HuH-7 (cell line): Measurements from ENCODE around the gene GDPD5.
A peak's percentile ranks its signal among the peaks of the same experiment; 100 is the strongest.

Experiments used
- DNase-seq: peaks from one replicate; pipeline ENCODE4 v3.0.0; 2011; ENCODE audit warnings: low spot score

Gene GDPD5

GRCh38 chr11:75525433-75526191, at the start of gene GDPD5:
Gene GDPD5, minus strand, starts transcription at chr11:75525941. Its CDS starts 48,206 bp downstream, at chr11:75477735.
- DNase-seq, result peak; percentile 94

- DNase-seq, result peak; percentile 44
These were observed 49.2 kb upstream of the GDPD5 start for GRCh38 chr11:75574698-75575602.

- no peak for DNase-seq
These were observed 47.0 kb upstream of the GDPD5 start for GRCh38 chr11:75572744-75573143.

GRCh38 chr11:75571625-75572024, 45.9 kb upstream of the GDPD5 start:
- no peak for DNase-seq

GRCh38 chr11:75570559-75571139, 44.9 kb upstream of the GDPD5 start:
- DNase-seq, result no peak

GRCh38 chr11:75568616-75569219, 43.0 kb upstream of the GDPD5 start:
- DNase-seq, result no peak

- DNase-seq, result no peak
These were observed 42.2 kb upstream of the GDPD5 start for GRCh38 chr11:75567971-75568370.

GRCh38 chr11:75566763-75567279, 41.1 kb upstream of the GDPD5 start:
- DNase-seq, result no peak

GRCh38 chr11:75565916-75566762, 40.4 kb upstream of the GDPD5 start:
- no peak for DNase-seq

- DNase-seq, result no peak
These were observed 39.6 kb upstream of the GDPD5 start for GRCh38 chr11:75565221-75565814.

GRCh38 chr11:75563978-75564552, 38.3 kb upstream of the GDPD5 start:
- DNase-seq, result no peak

GRCh38 chr11:75563501-75563977, 37.8 kb upstream of the GDPD5 start:
- DNase-seq, result no peak

GRCh38 chr11:75562836-75563484, 37.2 kb upstream of the GDPD5 start:
- DNase-seq, result no peak

- peak; percentile 98 for DNase-seq
These were observed 36.5 kb upstream of the GDPD5 start, which contains the start of gene SERPINH1 for GRCh38 chr11:75562048-75562835. Gene SERPINH1, plus strand, starts transcription at chr11:75562253. Its CDS starts 4,097 bp downstream, at chr11:75566350.

GRCh38 chr11:75561426-75562047, 35.8 kb upstream of the GDPD5 start:
- DNase-seq, result no peak

- DNase-seq, result no peak
These were observed 34.9 kb upstream of the GDPD5 start for GRCh38 chr11:75560644-75561043.

- no peak for DNase-seq
These were observed 33.5 kb upstream of the GDPD5 start for GRCh38 chr11:75558939-75559843.
